ENCODE data around the gene TOMM40. TPM values are rescaled to one million over a fixed set of nuclear protein-coding genes. Genes with fewer than 3 reads are reported as not detected.
A peak's percentile ranks its signal among the peaks of the same experiment; 100 is the strongest.

The TOMM40 gene
- total and polyA plus RNA-seq, 9 of the 15 experiments (the other 6 are each of a cell fraction or from before 2014, with no cell fraction given) = 0.89 to 290 (median 160) TPM

DNA sequence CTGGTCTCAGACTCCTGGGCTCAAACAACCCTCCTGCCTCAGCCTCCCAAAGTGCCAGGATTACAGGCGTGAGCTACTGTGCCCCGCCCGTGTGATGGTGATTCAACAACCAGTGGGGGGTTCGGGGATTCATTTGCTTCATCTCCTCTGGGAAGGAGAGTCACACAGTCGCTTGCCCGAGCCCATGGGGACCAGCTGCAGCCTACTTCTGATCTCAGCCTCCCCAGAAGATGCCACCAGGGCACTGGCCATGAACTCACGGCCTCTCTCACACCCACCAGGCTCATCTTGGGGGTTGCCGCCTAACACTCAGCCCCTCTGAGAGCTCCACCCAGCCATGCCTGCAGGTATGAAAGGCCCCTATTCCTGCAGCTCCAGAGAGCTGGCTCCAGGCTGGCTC lies 6.8 kb downstream of the TOMM40 start:
- intact Hi-C loops (cut with micrococcal nuclease) (no loop called here), in situ Hi-C loops (cut with MboI) (loop anchor here (10.0 kb wide), 1 partner anchor 157 kb away; no protein-coding TSS in a partner anchor)
- no peak for ATAC-seq
- no peak for FAIRE-seq
- Histone ChIP-seq H3K27ac (ENCODE audit: extremely low read depth, low read depth, low read length) (no peak overlapping the region), H4K20me1 (replicated peaks; ENCODE audit: control insufficient read depth, insufficient read depth, low read length) (peaks cover 3% of the 10 kb centered on the region; the same call in 1 of the 2 replicates), H3K4me2 (ENCODE audit: insufficient read depth, low read length) (no peak overlapping the region), H3K4me3 (no peak overlapping the region), H2AFZ (ENCODE audit: low read depth, low read length) (no peak overlapping the region), H3K9me3 (replicated peaks; ENCODE audit: control insufficient read depth, insufficient read depth, low read depth, low read length) (no peaks in the 10 kb centered on the region), H3K79me2 (ENCODE audit: control insufficient read depth, insufficient read depth, low read length) (peaks cover 44% of the 10 kb centered on the region), H3K9ac (ENCODE audit: insufficient read depth in 1 of 2, low read depth in 2 of 2, low read length in 2 of 2) (peak overlapping the region in 1 of 2 experiments; percentile 71; a peak in 1 of 4 replicates), H3K4me1 (replicated peaks in 1 of 2; ENCODE audit: control insufficient read depth in 2 of 2, insufficient read depth in 2 of 2, low read length in 2 of 2) (peaks cover 0 to 32% of the 10 kb centered on the region in 2 experiments; a peak in 3 of 5 replicates), H3K9me1 (ENCODE audit: control insufficient read depth, insufficient read depth, low read length) (peaks cover 3% of the 10 kb centered on the region), H3K36me3 (ENCODE audit: control insufficient read depth, insufficient read depth, low read length) (peaks cover 93% of the 10 kb centered on the region), H3K27me3 (ENCODE audit: control insufficient read depth in 2 of 2, insufficient read depth in 2 of 2, low read length in 2 of 2) (no peaks in the 10 kb centered on the region)
- POLR2A ChIA-PET = interaction anchor here (0.7 to 1.2 kb wide), 4 partner anchors 14 to 203 kb away, joined by 3 to 5 read pairs (median 4); partner anchors contain the start of gene CLPTM1
- no TSS peak for BruUV-seq (replicated peaks)
- CTCF ChIA-PET (ENCODE audit: low intra/inter-chr PET ratio) = no interaction called here
- DNase-seq (ENCODE audit: extremely low read depth in 1 of 4, low spot score in 3 of 4) = no peak
- peak; percentile 56; the same call in 1 of the 2 replicates for TF ChIP-seq POLR2G (IDR thresholded peaks at IDR 0.05; ENCODE audit: low read depth, low read length)
- TF ChIP-seq LEF1 (IDR thresholded peaks at IDR 0.05) = no peak
- TF ChIP-seq RBFOX2 (IDR thresholded peaks at IDR 0.05; ENCODE audit: low read depth, low read length) = peak; percentile 73
- TF ChIP-seq, protein P1, sequence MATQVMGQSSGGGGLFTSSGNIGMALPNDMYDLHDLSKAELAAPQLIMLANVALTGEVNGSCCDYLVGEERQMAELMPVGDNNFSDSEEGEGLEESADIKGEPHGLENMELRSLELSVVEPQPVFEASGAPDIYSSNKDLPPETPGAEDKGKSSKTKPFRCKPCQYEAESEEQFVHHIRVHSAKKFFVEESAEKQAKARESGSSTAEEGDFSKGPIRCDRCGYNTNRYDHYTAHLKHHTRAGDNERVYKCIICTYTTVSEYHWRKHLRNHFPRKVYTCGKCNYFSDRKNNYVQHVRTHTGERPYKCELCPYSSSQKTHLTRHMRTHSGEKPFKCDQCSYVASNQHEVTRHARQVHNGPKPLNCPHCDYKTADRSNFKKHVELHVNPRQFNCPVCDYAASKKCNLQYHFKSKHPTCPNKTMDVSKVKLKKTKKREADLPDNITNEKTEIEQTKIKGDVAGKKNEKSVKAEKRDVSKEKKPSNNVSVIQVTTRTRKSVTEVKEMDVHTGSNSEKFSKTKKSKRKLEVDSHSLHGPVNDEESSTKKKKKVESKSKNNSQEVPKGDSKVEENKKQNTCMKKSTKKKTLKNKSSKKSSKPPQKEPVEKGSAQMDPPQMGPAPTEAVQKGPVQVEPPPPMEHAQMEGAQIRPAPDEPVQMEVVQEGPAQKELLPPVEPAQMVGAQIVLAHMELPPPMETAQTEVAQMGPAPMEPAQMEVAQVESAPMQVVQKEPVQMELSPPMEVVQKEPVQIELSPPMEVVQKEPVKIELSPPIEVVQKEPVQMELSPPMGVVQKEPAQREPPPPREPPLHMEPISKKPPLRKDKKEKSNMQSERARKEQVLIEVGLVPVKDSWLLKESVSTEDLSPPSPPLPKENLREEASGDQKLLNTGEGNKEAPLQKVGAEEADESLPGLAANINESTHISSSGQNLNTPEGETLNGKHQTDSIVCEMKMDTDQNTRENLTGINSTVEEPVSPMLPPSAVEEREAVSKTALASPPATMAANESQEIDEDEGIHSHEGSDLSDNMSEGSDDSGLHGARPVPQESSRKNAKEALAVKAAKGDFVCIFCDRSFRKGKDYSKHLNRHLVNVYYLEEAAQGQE (IDR thresholded peaks at IDR 0.05; ENCODE audit: borderline replicate concordance) = no peak
- TF ChIP-seq, protein P1 (CRISPR knock-in tag; IDR thresholded peaks at IDR 0.05; ENCODE audit: low read depth) = no peak
- no peak for TF ChIP-seq ZNF143 (CRISPR knock-in tag; IDR thresholded peaks at IDR 0.05)
- peak; percentile 15; the same call in 1 of the 2 replicates for TF ChIP-seq POLR2A (conservative IDR thresholded peaks at IDR 0.05)
- TF ChIP-seq ARID4B (CRISPR knock-in tag; IDR thresholded peaks at IDR 0.05) = no peak
- whole genome bisulfite sequencing (ENCODE audit: insufficient coverage, low coverage, missing lambda C conversion rate) = 89% methylated on average over 4 of the region's 8 CpGs

Data from K562 (cell line).